H1 (cell line): ENCODE data around the gene NINJ2. TPM values are rescaled to one million over a fixed set of nuclear protein-coding genes. Genes with fewer than 3 reads are reported as not detected.

ENCODE experiments used
- CTCF ChIA-PET: fragments of 300-600 bp; sonication (Branson Sonifier 250); formaldehyde crosslinking; loops from one replicate; lab custom pipeline; 2021; ENCODE audit not compliant: partially characterized antibody; lab: Charles Lee
- POLR2A ChIA-PET: fragments of 300-600 bp; sonication (Branson Sonifier 250); formaldehyde crosslinking; loops from one replicate; lab custom pipeline; 2021; ENCODE audit warnings: inconsistent platforms; ENCODE audit not compliant: partially characterized antibody; lab: Charles Lee
- DNase-seq, 2 experiments: peaks; one replicate each; pipeline versions ENCODE4 v3.0.0 to v3.0.0-alpha.2; 2010 to 2022; ENCODE audit warnings: low spot score in 2 of 2, low read depth in 1 of 2, mixed read lengths in 1 of 2
- FAIRE-seq: peaks from 2 replicates; lab custom pipeline; 2011; peaks lifted over from hg19 to GRCh38; lab: Jason Lieb, UNC
- H2AFZ ChIP-seq: 2 replicates; pipeline ENCODE4 v1.8.1; 2012; ENCODE audit warnings: low read length, inconsistent platforms
- H2AK5ac ChIP-seq: 2 replicates; pipeline ENCODE4 v1.6.1; 2013; ENCODE audit warnings: low read depth, low read length
- H2BK120ac ChIP-seq: replicated peaks from 2 replicates; pipeline ENCODE3; 2013; ENCODE audit warnings: low read depth, low read length, inconsistent platforms
- H2BK12ac ChIP-seq: 2 replicates; pipeline ENCODE4 v1.6.1; 2013; ENCODE audit warnings: low read depth, low read length
- H2BK15ac ChIP-seq: 2 replicates; pipeline ENCODE4 v1.6.1; 2013; ENCODE audit warnings: low read length
- H2BK20ac ChIP-seq: 2 replicates; pipeline ENCODE4 v1.6.1; 2013; ENCODE audit warnings: low read length
- H2BK5ac ChIP-seq: 2 replicates; pipeline ENCODE4 v1.6.1; 2013; ENCODE audit warnings: low read depth, low read length
- H3K14ac ChIP-seq: 2 replicates; pipeline ENCODE4 v1.6.1; 2013; ENCODE audit warnings: inconsistent platforms; ENCODE audit not compliant: insufficient read length
- H3K18ac ChIP-seq: 2 replicates; pipeline ENCODE4 v1.6.1; 2013; ENCODE audit warnings: low read length; ENCODE audit errors: extremely low read depth
- H3K23ac ChIP-seq: 2 replicates; pipeline ENCODE4 v1.6.1; 2013; ENCODE audit warnings: inconsistent platforms; ENCODE audit not compliant: insufficient read length
- H3K23me2 ChIP-seq: 2 replicates; pipeline ENCODE4 v1.6.1; 2013; ENCODE audit warnings: low read depth, low read length
- H3K27ac ChIP-seq: 2 replicates; pipeline ENCODE4 v1.6.1; 2011; ENCODE audit warnings: low read depth, low read length, inconsistent platforms
- H3K27me3 ChIP-seq, 4 experiments: replicated peaks in 1 of 4; 1 replicate in 1 of 4; 2 replicates in 3 of 4; pipeline versions ENCODE4 v1.6.1 to v1.8.1; 2011 to 2013; ENCODE audit warnings: low read length in 3 of 4, mild to moderate bottlenecking in 3 of 4, inconsistent platforms in 2 of 4, mixed read lengths in 2 of 4, moderate library complexity in 1 of 4; ENCODE audit not compliant: control insufficient read depth in 3 of 4, insufficient read depth in 3 of 4; ENCODE audit errors: extremely low read depth in 1 of 4
- H3K36me3 ChIP-seq, 4 experiments: 2 replicates each; pipeline versions ENCODE4 v1.6.1 to v1.8.1; 2011 to 2013; ENCODE audit warnings: mild to moderate bottlenecking in 4 of 4, low read length in 3 of 4, moderate library complexity in 2 of 4, control low read depth in 1 of 4, inconsistent platforms in 1 of 4; ENCODE audit not compliant: insufficient read depth in 4 of 4, control insufficient read depth in 2 of 4
- H3K4ac ChIP-seq: replicated peaks from 2 replicates; pipeline ENCODE3; 2013; ENCODE audit warnings: low read length, low read depth, mixed read lengths, inconsistent platforms; ENCODE audit not compliant: insufficient read length
- H3K4me1 ChIP-seq, 4 experiments: replicated peaks in 1 of 4; 1 replicate in 1 of 4; 2 replicates in 3 of 4; pipeline versions ENCODE4 v1.6.1 to v1.8.1; 2011 to 2013; ENCODE audit warnings: low read length in 3 of 4, inconsistent platforms in 2 of 4, mixed read lengths in 1 of 4; ENCODE audit not compliant: insufficient read depth in 4 of 4, control insufficient read depth in 3 of 4
- H3K4me2 ChIP-seq, 2 experiments: 2 replicates each; pipeline versions ENCODE4 v1.6.1 to v1.8.1; 2011 to 2013; ENCODE audit warnings: low read depth in 2 of 2, low read length in 2 of 2, control low read depth in 1 of 2, inconsistent platforms in 1 of 2, mild to moderate bottlenecking in 1 of 2; ENCODE audit not compliant: insufficient read depth in 1 of 2
- H3K4me3 ChIP-seq, 4 experiments: fragments of 200-600, 300-600 bp in 1 of 4; sonication (generic), shearing (Covaris generic), sonication (Bioruptor Twin) in 1 of 4; 2 replicates each; pipeline versions ENCODE4 v1.5.1 to v1.8.1; 2011 to 2016; ENCODE audit warnings: low read length in 4 of 4, low read depth in 3 of 4, control low read depth in 2 of 4, inconsistent platforms in 2 of 4, mild to moderate bottlenecking in 2 of 4, mixed read lengths in 1 of 4, moderate library complexity in 1 of 4; ENCODE audit not compliant: insufficient read depth in 2 of 4; ENCODE audit errors: extremely low read depth in 1 of 4
- H3K56ac ChIP-seq: replicated peaks from 2 replicates; pipeline ENCODE3; 2013; ENCODE audit warnings: low read depth, mild to moderate bottlenecking, mixed read lengths, low read length, inconsistent platforms; ENCODE audit not compliant: insufficient read length
- H3K79me1 ChIP-seq: 2 replicates; pipeline ENCODE4 v1.6.1; 2013; ENCODE audit warnings: low read depth, low read length, control low read depth
- H3K79me2 ChIP-seq, 2 experiments: 2 replicates each; pipeline versions ENCODE4 v1.6.1 to v1.8.1; 2012 to 2013; ENCODE audit warnings: low read length in 2 of 2, mild to moderate bottlenecking in 2 of 2, inconsistent platforms in 1 of 2; ENCODE audit not compliant: insufficient read depth in 2 of 2, control insufficient read depth in 1 of 2
- H3K9ac ChIP-seq, 4 experiments: replicated peaks in 1 of 4; 1 replicate in 1 of 4; 2 replicates in 3 of 4; pipeline versions ENCODE4 v1.6.1 to v1.8.1; 2011 to 2013; ENCODE audit warnings: low read depth in 3 of 4, low read length in 3 of 4, control low read depth in 2 of 4, mild to moderate bottlenecking in 2 of 4, moderate library complexity in 2 of 4, inconsistent platforms in 1 of 4; ENCODE audit errors: extremely low read depth in 1 of 4
- H3K9me3 ChIP-seq, 2 experiments: 2 replicates each; pipeline versions ENCODE4 v1.6.1 to v1.8.1; 2012 to 2013; ENCODE audit warnings: mild to moderate bottlenecking in 2 of 2, moderate library complexity in 2 of 2, control low read depth in 1 of 2, inconsistent platforms in 1 of 2, low read depth in 1 of 2, low read length in 1 of 2, mixed read lengths in 1 of 2; ENCODE audit not compliant: insufficient read depth in 2 of 2
- H4K20me1 ChIP-seq, 2 experiments: replicated peaks in 1 of 2; 2 replicates each; pipeline versions ENCODE3 to v1.8.1; 2011 to 2013; ENCODE audit warnings: inconsistent platforms in 2 of 2, low read length in 2 of 2, mild to moderate bottlenecking in 1 of 2; ENCODE audit not compliant: insufficient read depth in 2 of 2, control insufficient read depth in 1 of 2
- H4K5ac ChIP-seq: 2 replicates; pipeline ENCODE4 v1.6.1; 2013; ENCODE audit warnings: low read length, low read depth, mixed read lengths, inconsistent platforms; ENCODE audit not compliant: insufficient read length
- H4K8ac ChIP-seq: 2 replicates; pipeline ENCODE4 v1.8.0; 2013; ENCODE audit warnings: mild to moderate bottlenecking, moderate library complexity, low read length, inconsistent platforms; ENCODE audit not compliant: insufficient read depth; ENCODE audit errors: extremely low read depth
- H4K91ac ChIP-seq: replicated peaks from 2 replicates; pipeline ENCODE3; 2013; ENCODE audit warnings: low read length, mixed read lengths, inconsistent platforms; ENCODE audit not compliant: insufficient read length
- ATF3 ChIP-seq: IDR thresholded peaks from 2 replicates; pipeline ENCODE4 v1.6.1; 2011; ENCODE audit warnings: low read depth, mild to moderate bottlenecking, low read length; ENCODE audit not compliant: insufficient read depth
- CBX8 ChIP-seq: fragments of 300-800, 300-1000 bp; sonication (generic); IDR thresholded peaks from 2 replicates; pipeline ENCODE4 v1.7.1; 2016; ENCODE audit warnings: low read depth, low read length, borderline replicate concordance
- CEBPB ChIP-seq: IDR thresholded peaks from 2 replicates; pipeline ENCODE4 v1.6.1; 2012; ENCODE audit warnings: low read depth, low read length
- EP300 ChIP-seq, 2 experiments: IDR thresholded peaks; 1 replicate in 1 of 2; 2 replicates in 1 of 2; pipeline ENCODE4 v1.6.1; 2011 to 2012; ENCODE audit warnings: low read depth in 2 of 2, low read length in 2 of 2, mild to moderate bottlenecking in 2 of 2, borderline replicate concordance in 1 of 2, inconsistent platforms in 1 of 2, moderate library complexity in 1 of 2
- EZH2 ChIP-seq: fragments of 200-600 bp; sonication (generic); IDR thresholded peaks from 2 replicates; pipeline ENCODE4 v1.7.1; 2012; ENCODE audit warnings: low read depth, mild to moderate bottlenecking, moderate library complexity, low read length, inconsistent platforms; ENCODE audit not compliant: severe bottlenecking
- FOSL1 ChIP-seq: IDR thresholded peaks from 2 replicates; pipeline ENCODE4 v1.6.1; 2011; ENCODE audit warnings: mild to moderate bottlenecking, low read depth, low read length, moderate library complexity; ENCODE audit not compliant: insufficient read depth
- GABPA ChIP-seq: IDR thresholded peaks from 2 replicates; pipeline ENCODE4 v1.6.1; 2011; ENCODE audit warnings: mild to moderate bottlenecking, low read length, moderate library complexity, borderline replicate concordance; ENCODE audit not compliant: insufficient read depth
- JUN ChIP-seq: IDR thresholded peaks from 2 replicates; pipeline ENCODE4 v1.6.1; 2011; ENCODE audit warnings: low read depth, mild to moderate bottlenecking, improper control_type of control experiment, low read length
- JUND ChIP-seq: IDR thresholded peaks from 2 replicates; pipeline ENCODE4 v1.6.1; 2011; ENCODE audit warnings: mild to moderate bottlenecking, improper control_type of control experiment, low read length
- KDM4A ChIP-seq: IDR thresholded peaks from one replicate; pipeline ENCODE4 v1.7.1; 2012; ENCODE audit warnings: low read depth, mild to moderate bottlenecking, moderate library complexity, low read length, inconsistent platforms; ENCODE audit not compliant: severe bottlenecking
- PHF8 ChIP-seq: fragments of 200-600 bp; sonication (generic); conservative IDR thresholded peaks from 2 replicates; pipeline ENCODE4 v1.7.1; 2012; ENCODE audit warnings: low read depth, mild to moderate bottlenecking, inconsistent platforms, low read length, moderate library complexity
- POU5F1 ChIP-seq: IDR thresholded peaks from 2 replicates; pipeline ENCODE4 v1.6.1; 2011; ENCODE audit warnings: low read depth, mild to moderate bottlenecking, low read length, moderate library complexity
- RBBP5 ChIP-seq: IDR thresholded peaks from 2 replicates; pipeline ENCODE4 v1.7.1; 2012; ENCODE audit warnings: low read depth, mild to moderate bottlenecking, inconsistent platforms, low read length, moderate library complexity, borderline replicate concordance
- SP1 ChIP-seq: IDR thresholded peaks from 2 replicates; pipeline ENCODE4 v1.6.1; 2011; ENCODE audit warnings: low read depth, low read length
- SP4 ChIP-seq: IDR thresholded peaks from 2 replicates; pipeline ENCODE4 v1.6.1; 2012; ENCODE audit warnings: low read length, inconsistent platforms
- polyA plus RNA-seq, 7 experiments: library from polyadenylated mRNA; depleted of rRNA in 3 of 7; stranded (reverse) in 5 of 7; unstranded in 2 of 7; fragments of >200 nt in 5 of 7; fragments of 200-250 nt in 2 of 7; gene quantifications; 1 replicate in 5 of 7; 2 replicates in 1 of 7; 4 replicates in 1 of 7; pipeline versions ENCODE4 v1.2.1 to v1.2.3, GENCODE V29; 2011 to 2013; ENCODE audit warnings: missing spikeins in 2 of 7, mixed read lengths in 2 of 7
- total RNA-seq: library from RNA; stranded (reverse); fragmentation: NEBNext Ultra II Directional; extraction: Animal tissue kit (Norgen Biotek cat#: 25700); gene quantifications from 2 replicates; pipeline ENCODE4 v1.2.1, GENCODE V29; 2021

Gene NINJ2
- total and polyA plus RNA-seq, 2 of the 8 experiments (the other 6 are each of a cell fraction or from before 2014, with no cell fraction given) = 1.4 TPM; not detected in 1

- no peak overlapping the region for H2BK12ac ChIP-seq
- no peak overlapping the region for H2AFZ ChIP-seq
- no peak overlapping the region for H2BK20ac ChIP-seq
- H4K91ac ChIP-seq = no peak overlapping the region
- H2AK5ac ChIP-seq = no peak overlapping the region
- no peak overlapping the region for H3K4ac ChIP-seq
- FAIRE-seq (no peak), DNase-seq (no peak)
- ChIA-PET CTCF (interaction anchor here (0.7 to 2.7 kb wide), 4 partner anchors 17 to 216 kb away, joined by 3 to 6 read pairs (median 3); no protein-coding TSS in a partner anchor), POLR2A (no interaction called here)
- no peaks in the 10 kb centered on the region for H3K27me3 ChIP-seq
- H3K36me3 ChIP-seq = no peaks in the 10 kb centered on the region
- H2BK120ac ChIP-seq = no peak overlapping the region
- H3K4me3 ChIP-seq = no peak overlapping the region
- H4K8ac ChIP-seq = no peak overlapping the region
- no peak overlapping the region for H3K27ac ChIP-seq
- peaks cover 0 to 5% (median 1%) of the 10 kb centered on the region in 4 experiments; a peak in 3 of 7 replicates for H3K4me1 ChIP-seq
- no peak overlapping the region for H3K9ac ChIP-seq
- no peaks in the 10 kb centered on the region for H3K79me2 ChIP-seq
- no peak overlapping the region for H4K5ac ChIP-seq
- no peak overlapping the region for H3K14ac ChIP-seq
- H3K23me2 ChIP-seq = no peaks in the 10 kb centered on the region; the same call in 1 of the 2 replicates
- H3K4me2 ChIP-seq = no peak overlapping the region
- no peak overlapping the region for H3K23ac ChIP-seq
- no peak overlapping the region for H2BK5ac ChIP-seq
- H3K56ac ChIP-seq = no peak overlapping the region
- H3K79me1 ChIP-seq = no peaks in the 10 kb centered on the region
- no peak overlapping the region for H3K18ac ChIP-seq
- no peaks in the 10 kb centered on the region for H3K9me3 ChIP-seq
- no peaks in the 10 kb centered on the region for H4K20me1 ChIP-seq
- H2BK15ac ChIP-seq = no peak overlapping the region
- no peak for TF ChIP-seq EP300 (IDR thresholded peaks at IDR 0.05; ENCODE audit: borderline replicate concordance in 1 of 2, low read depth in 2 of 2, low read length in 2 of 2)
- TF ChIP-seq GABPA = no peak
- TF ChIP-seq ATF3 = no peak
- no peak for TF ChIP-seq SP1
- TF ChIP-seq KDM4A = no peak
- no peak for TF ChIP-seq JUND
- no peak for TF ChIP-seq RBBP5
- no peak for TF ChIP-seq PHF8
- no peak for TF ChIP-seq EZH2
- no peak for TF ChIP-seq FOSL1
- TF ChIP-seq CBX8 = no peak
- no peak for TF ChIP-seq CEBPB
- TF ChIP-seq POU5F1 = no peak
- TF ChIP-seq JUN = no peak
- no peak for TF ChIP-seq SP4
Measured at GRCh38 chr12:602700-603068, 60.6 kb downstream of the NINJ2 start.
